Medulla oblongata (tissue), 1 donor: ENCODE results near the gene RRP12.

Experiments
- DNase-seq: peaks from one replicate; pipeline ENCODE4 v3.0.0-alpha.2; 2015; ENCODE audit errors: extremely low spot score

RRP12 gene

DNA sequence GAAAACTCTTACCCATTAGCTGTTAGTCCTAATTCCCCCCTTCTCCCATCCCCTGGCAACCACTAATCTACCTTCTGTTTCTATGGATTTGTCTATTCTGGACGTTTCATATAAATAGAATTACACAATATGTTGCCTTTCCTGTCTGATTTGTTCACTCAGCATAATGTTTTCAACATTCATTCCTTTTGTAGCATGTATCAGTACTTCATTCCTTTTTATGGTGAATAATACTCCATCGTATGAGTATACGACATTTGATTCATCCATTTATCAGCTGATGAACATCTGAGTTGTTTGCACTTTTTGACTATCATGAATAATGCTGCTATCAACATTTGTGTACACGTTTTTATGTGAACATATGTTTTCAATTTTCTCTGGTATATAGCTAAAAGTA lies 86.5 kb downstream of the RRP12 start:
- DNase-seq, result no peak

- no peak for DNase-seq
Observed at GRCh38 chr10:97312897-97313296, 88.2 kb downstream of the RRP12 start.

GRCh38 chr10:97311111-97311626 lies 90.0 kb downstream of the RRP12 start:
- DNase-seq, result no peak

DNA sequence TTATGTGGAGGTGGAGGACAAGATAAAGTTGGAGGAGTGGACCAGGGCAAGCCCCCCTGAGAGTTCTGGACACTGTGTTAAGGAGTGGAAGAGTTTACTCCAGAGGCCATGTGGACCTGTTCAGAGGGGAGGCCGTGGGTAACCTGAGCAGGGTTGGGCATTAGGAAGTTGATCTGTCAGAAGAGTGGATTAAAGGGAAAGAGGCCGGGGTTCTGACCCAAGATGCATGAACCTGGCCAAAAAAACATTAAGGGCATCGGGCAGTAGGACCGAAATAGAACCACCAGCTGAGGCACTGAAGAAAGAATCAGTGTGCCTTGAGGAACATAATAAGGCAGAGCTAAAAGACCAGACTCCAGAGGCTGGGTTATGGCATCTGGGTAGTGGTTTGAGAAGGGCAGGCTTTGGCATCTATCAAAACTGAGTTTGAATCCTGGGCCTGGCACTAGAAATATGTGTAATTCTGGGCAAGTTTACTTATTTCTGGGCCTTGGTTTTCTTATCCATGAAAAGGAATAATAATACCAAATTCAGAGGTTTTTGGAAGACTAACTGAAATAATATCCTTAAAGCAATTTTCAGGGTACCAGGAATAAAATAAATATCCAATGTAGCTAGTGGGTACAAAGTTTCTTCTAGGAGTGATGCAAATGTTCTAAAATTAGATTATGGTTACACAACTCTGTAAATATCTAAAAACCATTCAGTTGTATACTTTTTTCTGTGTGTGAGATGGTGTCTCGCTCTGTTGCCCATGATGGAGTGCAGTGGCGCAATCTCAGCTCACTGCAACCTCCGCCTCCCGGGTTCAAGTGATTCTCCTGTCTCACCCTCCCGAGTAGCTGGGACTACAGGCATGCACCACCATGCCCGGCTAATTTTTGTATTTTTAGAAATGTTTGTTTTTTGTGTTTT lies 93.0 kb downstream of the RRP12 start:
- no peak for DNase-seq

- no peak for DNase-seq
Observed at GRCh38 chr10:97307441-97307840, 93.7 kb downstream of the RRP12 start.
